ENCODE measurements around the gene ACVR1. TPM values are rescaled to one million over a fixed set of nuclear protein-coding genes. Genes with fewer than 3 reads are reported as not detected.

The ACVR1 gene
- total RNA-seq, 1 donor from 2014 or later, result 22.4 TPM

- no peaks in the 10 kb centered on the region for H3K27me3 ChIP-seq (ENCODE audit: control insufficient read depth, insufficient read depth, low read length)
- no peak for TF ChIP-seq CTCF (IDR thresholded peaks at IDR 0.05; ENCODE audit: insufficient read depth, low read length, poor library complexity, severe bottlenecking)
- DNase-seq (ENCODE audit: low read depth), result no peak
- H3K4me3 ChIP-seq (ENCODE audit: low read depth, low read length), result no peak overlapping the region
- no peaks in the 10 kb centered on the region for H3K36me3 ChIP-seq (ENCODE audit: control insufficient read depth, insufficient read depth, low read length)
Measured at GRCh38 chr2:157903626-157904025, 27.5 kb upstream of the ACVR1 start.

GRCh38 chr2:157903151-157903550 lies 27.0 kb upstream of the ACVR1 start:
- no peak for DNase-seq (ENCODE audit: low read depth)
- H3K27me3 ChIP-seq (ENCODE audit: control insufficient read depth, insufficient read depth, low read length), result no peaks in the 10 kb centered on the region
- TF ChIP-seq CTCF (IDR thresholded peaks at IDR 0.05; ENCODE audit: insufficient read depth, low read length, poor library complexity, severe bottlenecking), result no peak
- no peaks in the 10 kb centered on the region for H3K36me3 ChIP-seq (ENCODE audit: control insufficient read depth, insufficient read depth, low read length)
- H3K4me3 ChIP-seq (ENCODE audit: low read depth, low read length), result no peak overlapping the region

GRCh38 chr2:157902692-157903091 lies 26.6 kb upstream of the ACVR1 start:
- no peak for DNase-seq (ENCODE audit: low read depth)
- TF ChIP-seq CTCF (IDR thresholded peaks at IDR 0.05; ENCODE audit: insufficient read depth, low read length, poor library complexity, severe bottlenecking), result no peak
- H3K36me3 ChIP-seq (ENCODE audit: control insufficient read depth, insufficient read depth, low read length), result no peaks in the 10 kb centered on the region
- H3K4me3 ChIP-seq (ENCODE audit: low read depth, low read length), result no peak overlapping the region
- H3K27me3 ChIP-seq (ENCODE audit: control insufficient read depth, insufficient read depth, low read length), result no peaks in the 10 kb centered on the region

GRCh38 chr2:157901325-157901724 lies 25.2 kb upstream of the ACVR1 start:
- TF ChIP-seq CTCF (IDR thresholded peaks at IDR 0.05; ENCODE audit: insufficient read depth, low read length, poor library complexity, severe bottlenecking), result peak; percentile 17
- H3K36me3 ChIP-seq (ENCODE audit: control insufficient read depth, insufficient read depth, low read length), result no peaks in the 10 kb centered on the region
- DNase-seq (ENCODE audit: low read depth), result no peak
- no peaks in the 10 kb centered on the region for H3K27me3 ChIP-seq (ENCODE audit: control insufficient read depth, insufficient read depth, low read length)
- no peak overlapping the region for H3K4me3 ChIP-seq (ENCODE audit: low read depth, low read length)

- Histone ChIP-seq H3K27me3 (ENCODE audit: control insufficient read depth, insufficient read depth, low read length) (no peaks in the 10 kb centered on the region), H3K36me3 (ENCODE audit: control insufficient read depth, insufficient read depth, low read length) (no peaks in the 10 kb centered on the region), H3K4me3 (ENCODE audit: low read depth, low read length) (no peak overlapping the region)
- no peak for DNase-seq (ENCODE audit: low read depth)
- TF ChIP-seq CTCF (IDR thresholded peaks at IDR 0.05; ENCODE audit: insufficient read depth, low read length, poor library complexity, severe bottlenecking), result no peak
Measured at GRCh38 chr2:157900684-157901083, 24.6 kb upstream of the ACVR1 start.

GRCh38 chr2:157900203-157900602 lies 24.1 kb upstream of the ACVR1 start:
- DNase-seq (ENCODE audit: low read depth), result no peak
- Histone ChIP-seq H3K27me3 (ENCODE audit: control insufficient read depth, insufficient read depth, low read length) (no peaks in the 10 kb centered on the region), H3K4me3 (ENCODE audit: low read depth, low read length) (no peak overlapping the region), H3K36me3 (ENCODE audit: control insufficient read depth, insufficient read depth, low read length) (no peaks in the 10 kb centered on the region)
- no peak for TF ChIP-seq CTCF (IDR thresholded peaks at IDR 0.05; ENCODE audit: insufficient read depth, low read length, poor library complexity, severe bottlenecking)

All from kidney epithelial cell (primary cell).